H9 (cell line): ENCODE results near the gene LRFN3. TPM values are rescaled to one million over a fixed set of nuclear protein-coding genes. Genes with fewer than 3 reads are reported as not detected.

Experiments
- DNase-seq: peaks from one replicate; pipeline ENCODE4 v3.0.0-alpha.2; 2017
- H2AFZ ChIP-seq: one replicate; pipeline ENCODE4 v1.6.1; 2013; ENCODE audit warnings: mild to moderate bottlenecking, low read length, control low read depth, moderate library complexity
- H2AK5ac ChIP-seq: 2 replicates; pipeline ENCODE4 v1.6.1; 2013; ENCODE audit warnings: low read length, control low read depth, mixed read lengths; ENCODE audit not compliant: insufficient read length
- H2BK120ac ChIP-seq: one replicate; pipeline ENCODE4 v1.6.1; 2013; ENCODE audit warnings: low read depth, mild to moderate bottlenecking, low read length, control low read depth, inconsistent platforms; ENCODE audit not compliant: poor library complexity, severe bottlenecking
- H2BK12ac ChIP-seq: 2 replicates; pipeline ENCODE4 v1.6.1; 2013; ENCODE audit warnings: low read length, control low read depth, mixed read lengths, low read depth; ENCODE audit not compliant: insufficient read length
- H2BK15ac ChIP-seq: 2 replicates; pipeline ENCODE4 v1.6.1; 2013; ENCODE audit warnings: low read depth, low read length, control low read depth
- H2BK20ac ChIP-seq: one replicate; pipeline ENCODE4 v1.6.1; 2013; ENCODE audit warnings: low read depth, mild to moderate bottlenecking, low read length, control low read depth, inconsistent platforms; ENCODE audit not compliant: poor library complexity, severe bottlenecking
- H2BK5ac ChIP-seq: 2 replicates; pipeline ENCODE4 v1.6.1; 2013; ENCODE audit warnings: low read length, control low read depth, mixed read lengths; ENCODE audit not compliant: insufficient read length
- H3K14ac ChIP-seq: 2 replicates; pipeline ENCODE4 v1.6.1; 2013; ENCODE audit warnings: low read length, control low read depth; ENCODE audit not compliant: insufficient read depth
- H3K18ac ChIP-seq: 2 replicates; pipeline ENCODE4 v1.6.1; 2013; ENCODE audit warnings: low read depth, mild to moderate bottlenecking, mixed read lengths, low read length, control low read depth; ENCODE audit not compliant: insufficient read length
- H3K23ac ChIP-seq: 2 replicates; pipeline ENCODE4 v1.6.1; 2013; ENCODE audit warnings: low read length, control low read depth, mixed read lengths, low read depth; ENCODE audit not compliant: insufficient read length
- H3K23me2 ChIP-seq: 2 replicates; pipeline ENCODE4 v1.6.1; 2013; ENCODE audit warnings: low read depth, mild to moderate bottlenecking, mixed read lengths, low read length, control low read depth; ENCODE audit not compliant: insufficient read length, poor library complexity, severe bottlenecking
- H3K27ac ChIP-seq: 2 replicates; pipeline ENCODE4 v1.5.1; 2013; ENCODE audit warnings: low read length, control low read depth, mixed read lengths, low read depth; ENCODE audit not compliant: insufficient read length
- H3K27me3 ChIP-seq: 2 replicates; pipeline ENCODE4 v1.6.1; 2013; ENCODE audit warnings: low read length, control low read depth, inconsistent platforms; ENCODE audit not compliant: insufficient read depth
- H3K4ac ChIP-seq: 2 replicates; pipeline ENCODE4 v1.6.1; 2013; ENCODE audit warnings: low read depth, mild to moderate bottlenecking, control low read depth, inconsistent platforms, low read length, moderate library complexity
- H3K4me1 ChIP-seq: 2 replicates; pipeline ENCODE4 v1.6.1; 2013; ENCODE audit warnings: low read length, control low read depth, inconsistent platforms; ENCODE audit not compliant: insufficient read depth
- H3K4me2 ChIP-seq: 2 replicates; pipeline ENCODE4 v1.6.1; 2013; ENCODE audit warnings: low read length, control low read depth, mixed read lengths; ENCODE audit not compliant: insufficient read length, insufficient read depth
- H3K56ac ChIP-seq: 2 replicates; pipeline ENCODE4 v1.6.1; 2013; ENCODE audit warnings: low read depth, mild to moderate bottlenecking, mixed read lengths, low read length, control low read depth; ENCODE audit not compliant: insufficient read length
- H3K79me1 ChIP-seq: 2 replicates; pipeline ENCODE4 v1.6.1; 2013; ENCODE audit warnings: low read depth, mild to moderate bottlenecking, moderate library complexity, low read length, control low read depth, inconsistent platforms; ENCODE audit not compliant: insufficient read depth, poor library complexity, severe bottlenecking
- H3K79me2 ChIP-seq: 2 replicates; pipeline ENCODE4 v1.6.1; 2013; ENCODE audit warnings: low read length, control low read depth, inconsistent platforms; ENCODE audit not compliant: insufficient read depth
- H3K9ac ChIP-seq: 2 replicates; pipeline ENCODE4 v1.6.1; 2013; ENCODE audit warnings: low read length, control low read depth, mixed read lengths; ENCODE audit not compliant: insufficient read length; ENCODE audit errors: extremely low read depth
- H3K9me3 ChIP-seq: one replicate; pipeline ENCODE4 v1.6.1; 2013; ENCODE audit warnings: low read depth, low read length, inconsistent platforms; ENCODE audit not compliant: control insufficient read depth
- H3T11ph ChIP-seq: one replicate; pipeline ENCODE4 v1.6.1; 2013; ENCODE audit warnings: mild to moderate bottlenecking, low read length, control low read depth, inconsistent platforms
- H4K20me1 ChIP-seq: one replicate; pipeline ENCODE4 v1.6.1; 2013; ENCODE audit not compliant: control insufficient read depth, insufficient read length, insufficient read depth
- H4K5ac ChIP-seq: 2 replicates; pipeline ENCODE4 v1.6.1; 2013; ENCODE audit warnings: low read depth, mild to moderate bottlenecking, mixed read lengths, low read length, control low read depth; ENCODE audit not compliant: insufficient read length
- H4K8ac ChIP-seq: replicated peaks from 2 replicates; pipeline ENCODE4 v1.6.1; 2013; ENCODE audit warnings: low read length, control low read depth, mixed read lengths, low read depth; ENCODE audit not compliant: insufficient read length
- H4K91ac ChIP-seq: 2 replicates; pipeline ENCODE4 v1.6.1; 2013; ENCODE audit warnings: low read depth, mild to moderate bottlenecking, moderate library complexity, mixed read lengths, low read length, control low read depth; ENCODE audit not compliant: insufficient read length
- H3K27ac Mint-ChIP-seq, 3 experiments: 2 replicates in 2 of 3; 3 replicates in 1 of 3; pipeline ENCODE4 v1.8.0; 2020 to 2021; ENCODE audit warnings: mixed read lengths in 3 of 3, mild to moderate bottlenecking in 1 of 3, moderate library complexity in 1 of 3
- H3K27me3 Mint-ChIP-seq: 2 replicates; pipeline ENCODE4 v1.8.0; 2021; ENCODE audit warnings: low read depth, mild to moderate bottlenecking, moderate library complexity, mixed read lengths
- H3K36me3 Mint-ChIP-seq, 3 experiments: 2 replicates in 2 of 3; 3 replicates in 1 of 3; pipeline ENCODE4 v1.8.0; 2020 to 2021; ENCODE audit warnings: low read depth in 3 of 3, mixed read lengths in 3 of 3; ENCODE audit not compliant: insufficient read depth in 1 of 3
- H3K4me1 Mint-ChIP-seq, 2 experiments: 2 replicates each; pipeline ENCODE4 v1.8.0; 2020; ENCODE audit warnings: mixed read lengths in 2 of 2
- H3K4me3 Mint-ChIP-seq, 2 experiments: 2 replicates in 1 of 2; 3 replicates in 1 of 2; pipeline ENCODE4 v1.8.0; 2020 to 2021; ENCODE audit warnings: mild to moderate bottlenecking in 2 of 2, mixed read lengths in 2 of 2, moderate library complexity in 1 of 2
- H3K9me3 Mint-ChIP-seq, 2 experiments: 2 replicates in 1 of 2; 3 replicates in 1 of 2; pipeline ENCODE4 v1.8.0; 2020; ENCODE audit warnings: mild to moderate bottlenecking in 2 of 2, mixed read lengths in 2 of 2, moderate library complexity in 1 of 2
- WGBS: extraction: QIAGEN DNeasy Blood & Tissue Kit; methylation state at CpG from one replicate; pipeline ENCODE4 v1.1.7; 2013; ENCODE audit warnings: missing lambda C conversion rate, low lambda C conversion rate, mixed read lengths; ENCODE audit not compliant: insufficient read length; ENCODE audit errors: extremely low coverage; 5-methylcytosine and 5-hydroxymethylcytosine counted together
- total RNA-seq: library from RNA; stranded (reverse); gene quantifications from 2 replicates; pipeline ENCODE4 v1.2.1, GENCODE V29; 2021
- TF ChIP-seq, protein P1 (sequence below): fragments of 200-600 bp; sonication (generic); conservative IDR thresholded peaks from 3 replicates; pipeline ENCODE4 v1.8.0; 2021; ENCODE audit warnings: antibody characterized with exemption, mild to moderate bottlenecking

LRFN3 gene
- total RNA-seq, 1 experiment from 2014 or later = 20.5 TPM

DNA sequence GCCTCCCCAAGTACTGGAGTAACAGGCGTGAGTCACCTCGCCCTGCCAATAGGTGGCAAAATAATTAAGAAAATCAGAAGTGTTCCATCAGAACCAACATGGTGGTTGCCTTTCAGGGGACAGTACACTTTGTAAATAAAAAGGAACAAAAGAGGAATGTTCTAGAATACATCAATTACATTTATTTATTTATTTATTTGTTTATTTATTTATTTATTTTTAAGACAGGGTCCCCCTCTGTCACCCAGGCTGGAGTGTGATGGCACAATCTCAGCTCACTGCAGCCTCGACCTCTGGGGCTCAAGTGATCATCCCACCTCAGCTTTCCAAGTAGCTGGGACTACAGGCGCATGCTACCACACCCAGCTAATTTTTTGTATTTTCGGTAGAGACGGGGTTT, 15.2 kb upstream of the LRFN3 start:
- Histone ChIP-seq H3K23me2 (no peaks in the 10 kb centered on the region), H3K79me2 (no peaks in the 10 kb centered on the region), H4K8ac (no peak overlapping the region), H3K27me3 (no peaks in the 10 kb centered on the region), H3K23ac (no peak overlapping the region), H2AK5ac (no peak overlapping the region), H4K5ac (no peak overlapping the region), H2BK15ac (no peak overlapping the region), H4K20me1 (no peaks in the 10 kb centered on the region), H2BK120ac (no peak overlapping the region), H3K18ac (no peak overlapping the region), H3K4me1 (no peaks in the 10 kb centered on the region), H2BK20ac (no peak overlapping the region), H3K27ac (no peak overlapping the region), H3T11ph (no peak overlapping the region), H3K4ac (no peak overlapping the region), H2BK5ac (no peak overlapping the region), H3K79me1 (no peaks in the 10 kb centered on the region), H3K56ac (no peak overlapping the region), H2BK12ac (no peak overlapping the region), H2AFZ (no peak overlapping the region), H3K4me2 (no peak overlapping the region), H4K91ac (no peak overlapping the region), H3K9ac (no peak overlapping the region), H3K14ac (no peak overlapping the region), H3K9me3 (no peaks in the 10 kb centered on the region)
- Mint-ChIP-seq H3K4me3 (no peak overlapping the region), H3K36me3 (peaks cover 0 to 7% (median 3%) of the 10 kb centered on the region in 3 experiments; a peak in 2 of 7 replicates), H3K4me1 (peaks cover 3 to 6% of the 10 kb centered on the region in 2 experiments), H3K27me3 (peaks cover 13% of the 10 kb centered on the region), H3K9me3 (peaks cover 11% of the 10 kb centered on the region in 2 experiments; a peak in 4 of 5 replicates), H3K27ac (no peak overlapping the region)
- WGBS = no CpG with 5 or more reads among the region's 6 CpGs
- DNase-seq = no peak
- TF ChIP-seq, protein P1, sequence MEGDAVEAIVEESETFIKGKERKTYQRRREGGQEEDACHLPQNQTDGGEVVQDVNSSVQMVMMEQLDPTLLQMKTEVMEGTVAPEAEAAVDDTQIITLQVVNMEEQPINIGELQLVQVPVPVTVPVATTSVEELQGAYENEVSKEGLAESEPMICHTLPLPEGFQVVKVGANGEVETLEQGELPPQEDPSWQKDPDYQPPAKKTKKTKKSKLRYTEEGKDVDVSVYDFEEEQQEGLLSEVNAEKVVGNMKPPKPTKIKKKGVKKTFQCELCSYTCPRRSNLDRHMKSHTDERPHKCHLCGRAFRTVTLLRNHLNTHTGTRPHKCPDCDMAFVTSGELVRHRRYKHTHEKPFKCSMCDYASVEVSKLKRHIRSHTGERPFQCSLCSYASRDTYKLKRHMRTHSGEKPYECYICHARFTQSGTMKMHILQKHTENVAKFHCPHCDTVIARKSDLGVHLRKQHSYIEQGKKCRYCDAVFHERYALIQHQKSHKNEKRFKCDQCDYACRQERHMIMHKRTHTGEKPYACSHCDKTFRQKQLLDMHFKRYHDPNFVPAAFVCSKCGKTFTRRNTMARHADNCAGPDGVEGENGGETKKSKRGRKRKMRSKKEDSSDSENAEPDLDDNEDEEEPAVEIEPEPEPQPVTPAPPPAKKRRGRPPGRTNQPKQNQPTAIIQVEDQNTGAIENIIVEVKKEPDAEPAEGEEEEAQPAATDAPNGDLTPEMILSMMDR = no peak
